ENCODE data around the gene PML. TPM values are rescaled to one million over a fixed set of nuclear protein-coding genes. Genes with fewer than 3 reads are reported as not detected.
A peak's percentile ranks its signal among the peaks of the same experiment; 100 is the strongest.

The PML gene
- total and polyA plus RNA-seq, 2 of the 4 experiments (the other 2 are of a cell fraction), result 8.8 to 22.6 TPM

GRCh38 chr15:74045184-74045583 is 50.7 kb downstream of the PML start:
- no peak overlapping the region for H4K8ac ChIP-seq (ENCODE audit: low read depth in 2 of 2, low read length in 2 of 2)
- peaks cover 25% of the 10 kb centered on the region for H3K9me1 ChIP-seq (ENCODE audit: insufficient read depth, low read length)
- no peak overlapping the region for H3K23ac ChIP-seq (ENCODE audit: low read depth, low read length)
- in situ Hi-C loops (cut with MboI; ENCODE audit: low sequenced_read_pairs) (no loop called here), intact Hi-C loops (cut with micrococcal nuclease) (no loop called here), dilution Hi-C loops (cut with HindIII; ENCODE audit: low sequenced_read_pairs, unreplicated experiment) (no loop called here)
- H2AK9ac ChIP-seq (replicated peaks; ENCODE audit: low read depth, low read length, poor library complexity), result no peak overlapping the region
- H3K27ac ChIP-seq (ENCODE audit: insufficient read depth, low read length), result no peak overlapping the region
- peak overlapping the region; percentile 24 for H2AFZ ChIP-seq (replicated peaks; ENCODE audit: low read length, poor library complexity)
- peak overlapping the region; percentile 8; the same call in 1 of the 2 replicates for H2AK5ac ChIP-seq (ENCODE audit: low read depth, low read length)
- H3K4ac ChIP-seq (ENCODE audit: low read depth, low read length), result peak overlapping the region; percentile 53; the same call in 1 of the 2 replicates
- no peak overlapping the region for H3K18ac ChIP-seq (ENCODE audit: low read depth, low read length)
- no peak overlapping the region for H2BK15ac ChIP-seq (ENCODE audit: low read depth, low read length)
- no peak overlapping the region for H3K56ac ChIP-seq (ENCODE audit: extremely low read depth, insufficient read depth, low read length)
- no peaks in the 10 kb centered on the region for H3K27me3 ChIP-seq (ENCODE audit: control insufficient read depth, insufficient read depth, low read length)
- H4K20me1 ChIP-seq (ENCODE audit: insufficient read depth, low read length), result no peaks in the 10 kb centered on the region
- no peak overlapping the region for H2BK5ac ChIP-seq (ENCODE audit: low read depth, low read length, poor library complexity, severe bottlenecking)
- no peak overlapping the region for H3K4me2 ChIP-seq (ENCODE audit: low read depth, low read length)
- H3K36me3 ChIP-seq (ENCODE audit: control insufficient read depth, insufficient read depth, low read length), result peaks cover 1% of the 10 kb centered on the region; the same call in 1 of the 2 replicates
- no peak for TF ChIP-seq CHD1 (IDR thresholded peaks at IDR 0.05; ENCODE audit: low read depth, low read length)
- no peak for TF ChIP-seq POLR2A (IDR thresholded peaks at IDR 0.05; ENCODE audit: low read depth, low read length)
- TF ChIP-seq NFE2L2 (IDR thresholded peaks at IDR 0.05; ENCODE audit: low read depth, low read length), result no peak
- TF ChIP-seq FOS (IDR thresholded peaks at IDR 0.05; ENCODE audit: low read depth, low read length), result no peak
- no peak for TF ChIP-seq RCOR1 (IDR thresholded peaks at IDR 0.05; ENCODE audit: insufficient replicate concordance, low read length)
- TF ChIP-seq MAZ (IDR thresholded peaks at IDR 0.05; ENCODE audit: borderline replicate concordance, low read depth, low read length), result no peak
- TF ChIP-seq RFX5 (IDR thresholded peaks at IDR 0.05; ENCODE audit: low read depth, low read length), result no peak
- TF ChIP-seq CTCF (conservative IDR thresholded peaks at IDR 0.05; ENCODE audit: low read depth, low read length), result no peak
- TF ChIP-seq MAFK (IDR thresholded peaks at IDR 0.05; ENCODE audit: low read depth, low read length), result no peak
- TF ChIP-seq USF2 (IDR thresholded peaks at IDR 0.05; ENCODE audit: low read depth, low read length), result no peak
- TF ChIP-seq BHLHE40 (IDR thresholded peaks at IDR 0.05; ENCODE audit: low read depth, low read length), result no peak
- TF ChIP-seq CEBPB (IDR thresholded peaks at IDR 0.05; ENCODE audit: low read depth, low read length), result no peak
- TF ChIP-seq ELK1 (IDR thresholded peaks at IDR 0.05; ENCODE audit: borderline replicate concordance, low read depth, low read length), result no peak
- H2BK20ac ChIP-seq (ENCODE audit: low read depth, low read length), result no peak overlapping the region
- no peak overlapping the region for H3K9ac ChIP-seq (ENCODE audit: low read depth, low read length)
- ATAC-seq (ENCODE audit: low read depth), result no peak
- no peak overlapping the region for H2BK120ac ChIP-seq (ENCODE audit: low read depth, low read length)
- peaks cover 20% of the 10 kb centered on the region for H3K4me1 ChIP-seq (ENCODE audit: control insufficient read depth, insufficient read depth, low read length)
- BruUV-seq (replicated peaks), result no TSS peak
- no peak overlapping the region for H4K91ac ChIP-seq (ENCODE audit: insufficient read depth, low read depth, low read length)
- CTCF ChIA-PET, result no interaction called here
- H3K9me3 ChIP-seq (ENCODE audit: control insufficient read depth, insufficient read depth, low read length), result no peaks in the 10 kb centered on the region
- peaks cover 0 to 17% of the 10 kb centered on the region in 2 experiments; a peak in 2 of 4 replicates for H3K79me1 ChIP-seq (ENCODE audit: low read depth in 1 of 2, low read length in 2 of 2)
- H4K5ac ChIP-seq (ENCODE audit: low read depth, low read length), result no peak overlapping the region
- H3K14ac ChIP-seq (replicated peaks; ENCODE audit: low read depth, low read length), result no peak overlapping the region
- POLR2A ChIA-PET (ENCODE audit: unreplicated experiment), result no interaction called here
- H3K4me3 ChIP-seq (ENCODE audit: insufficient read depth, low read depth, low read length), result no peak overlapping the region
- DNase-seq, result no peak

Data from IMR-90 (cell line).